Measurements from ENCODE around the gene HSPA5.

HSPA5 gene

GRCh38 chr9:125189361-125190289 is 51.5 kb downstream of the HSPA5 start, which contains the start of gene PPP6C:
Gene PPP6C (minus strand): TSS chr9:125189803. CDS start chr9:125189718, 85 bp downstream.
- peak; percentile 97 for DNase-seq

- peak; percentile 26 for DNase-seq
Observed at GRCh38 chr9:125189011-125189360, 52.2 kb downstream of the HSPA5 start.
